ENCODE measurements around the gene CD3G.
"Not testable (repeated sequence)": the region's sequence is repeated elsewhere in the genome, so short reads cannot be mapped to it uniquely, and the experiment has no call there.

Gene CD3G

DNA sequence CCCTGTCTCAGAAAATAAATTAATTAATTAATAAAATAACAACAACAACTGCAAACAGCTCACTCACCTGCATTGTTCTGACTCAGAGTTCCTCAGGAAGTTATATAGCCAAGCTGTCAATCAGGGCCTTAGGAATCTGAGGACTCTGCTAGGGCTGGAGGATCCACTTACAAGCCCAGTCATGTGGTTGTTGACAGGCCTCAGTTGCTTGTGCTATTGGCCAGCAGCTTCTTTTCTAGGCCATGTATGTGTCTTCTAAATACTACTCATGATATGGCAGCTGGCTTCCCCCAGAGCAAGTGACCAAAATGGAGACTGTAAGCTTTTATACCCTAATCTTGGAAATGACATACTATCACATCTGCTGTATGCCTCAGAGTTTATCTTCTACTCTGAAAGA is 36.4 kb downstream of the CD3G start:
- DNase-seq (ENCODE audit: low spot score): no peak

- DNase-seq (ENCODE audit: low spot score): no peak
Observed at GRCh38 chr11:118382954-118383353, 38.8 kb downstream of the CD3G start.

DNA sequence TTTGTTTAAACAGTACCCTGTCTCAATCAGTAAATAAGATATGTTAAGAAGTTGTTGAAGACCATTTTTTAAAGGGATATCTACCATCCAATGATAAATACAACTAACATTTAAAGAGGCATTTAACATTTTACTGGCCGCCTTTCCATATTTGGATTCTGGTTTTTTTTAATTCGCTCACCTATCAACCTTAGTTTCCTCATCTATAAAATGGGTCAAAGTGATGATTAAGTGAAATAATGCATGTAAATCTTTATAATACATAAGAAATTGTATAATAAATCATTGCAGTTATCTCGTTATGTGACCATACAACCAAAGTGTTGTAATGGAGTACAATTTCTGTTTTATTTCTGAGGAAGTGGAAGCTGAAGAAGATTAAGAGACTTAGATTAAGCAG is 39.5 kb downstream of the CD3G start:
- no peak for DNase-seq (ENCODE audit: low spot score)

DNA sequence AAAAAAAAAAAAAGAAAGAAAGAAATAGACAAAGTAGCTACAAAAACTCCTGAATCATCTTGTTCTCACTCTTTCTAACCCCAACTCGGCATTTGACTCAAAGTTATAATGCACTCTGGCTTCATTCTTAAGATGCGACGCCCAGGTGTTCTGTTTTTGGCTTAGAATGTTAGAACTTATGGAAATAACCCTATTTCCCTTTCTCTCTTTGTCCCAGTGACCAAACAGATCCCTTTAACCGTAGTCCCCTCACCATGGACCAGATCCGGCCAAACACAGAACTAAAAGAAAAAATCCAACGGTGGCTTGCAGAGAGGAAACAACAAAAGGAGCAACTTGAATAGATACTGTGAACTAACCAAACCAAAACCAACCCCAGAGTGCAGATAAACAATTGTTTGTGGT is 52.0 kb downstream of the CD3G start:
- peak; percentile 10 for DNase-seq (ENCODE audit: low spot score)

DNA sequence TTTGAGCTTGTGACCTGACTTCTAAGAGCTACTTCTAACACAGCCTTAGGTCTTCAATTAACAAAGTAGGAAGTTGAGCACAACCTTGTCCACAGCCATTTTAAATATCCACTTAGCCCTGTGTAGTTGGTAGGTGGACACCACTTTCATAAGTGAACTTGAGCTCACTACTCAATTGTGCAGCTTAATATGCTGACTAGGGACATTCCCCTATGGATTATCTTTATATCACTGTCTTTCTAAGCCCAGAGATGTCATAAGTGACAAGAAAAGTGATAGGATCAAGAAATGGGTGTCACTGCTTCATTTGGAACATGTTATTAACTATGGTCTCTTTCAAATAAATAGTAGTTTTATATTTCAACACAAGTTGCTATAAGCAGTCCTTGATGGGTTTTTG is 53.3 kb downstream of the CD3G start:
- DNase-seq (ENCODE audit: low spot score): no peak

DNA sequence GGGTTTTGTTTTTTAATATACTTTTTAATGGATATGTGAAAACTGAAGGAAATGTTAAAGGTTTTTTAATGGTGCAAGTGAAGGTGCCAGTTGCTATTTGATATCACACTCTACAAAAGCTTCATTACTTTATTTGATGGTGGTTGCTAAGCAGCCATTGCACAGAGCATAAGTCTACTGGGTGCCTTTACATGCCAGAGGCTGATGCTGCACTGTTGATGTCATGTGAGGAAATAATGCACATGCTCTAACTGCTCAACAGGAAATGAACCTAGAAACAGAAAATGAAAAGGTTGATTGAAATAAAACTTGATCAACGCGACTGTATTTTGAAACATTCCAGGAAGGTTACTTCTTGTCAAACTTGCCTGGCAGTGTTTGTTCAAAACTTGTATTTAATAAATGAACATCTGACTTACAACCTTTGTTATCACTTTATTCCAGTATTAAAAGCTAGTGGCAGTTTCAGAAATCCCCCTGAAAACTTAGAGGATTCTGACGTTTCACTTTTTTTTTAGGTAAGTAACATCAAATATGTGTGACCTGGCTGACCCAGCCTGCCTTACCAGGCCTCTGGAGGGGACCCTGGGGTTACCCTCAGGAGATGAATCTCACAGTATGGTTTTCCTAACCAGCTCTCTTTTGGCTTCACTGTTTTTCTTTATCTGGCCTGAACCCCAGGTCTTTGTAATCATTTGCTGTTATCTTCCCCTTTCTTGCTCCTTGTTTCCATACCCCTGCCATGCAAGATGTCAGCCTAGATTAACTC is 54.8 kb downstream of the CD3G start:
- peak; percentile 80 for DNase-seq (ENCODE audit: low spot score)

DNA sequence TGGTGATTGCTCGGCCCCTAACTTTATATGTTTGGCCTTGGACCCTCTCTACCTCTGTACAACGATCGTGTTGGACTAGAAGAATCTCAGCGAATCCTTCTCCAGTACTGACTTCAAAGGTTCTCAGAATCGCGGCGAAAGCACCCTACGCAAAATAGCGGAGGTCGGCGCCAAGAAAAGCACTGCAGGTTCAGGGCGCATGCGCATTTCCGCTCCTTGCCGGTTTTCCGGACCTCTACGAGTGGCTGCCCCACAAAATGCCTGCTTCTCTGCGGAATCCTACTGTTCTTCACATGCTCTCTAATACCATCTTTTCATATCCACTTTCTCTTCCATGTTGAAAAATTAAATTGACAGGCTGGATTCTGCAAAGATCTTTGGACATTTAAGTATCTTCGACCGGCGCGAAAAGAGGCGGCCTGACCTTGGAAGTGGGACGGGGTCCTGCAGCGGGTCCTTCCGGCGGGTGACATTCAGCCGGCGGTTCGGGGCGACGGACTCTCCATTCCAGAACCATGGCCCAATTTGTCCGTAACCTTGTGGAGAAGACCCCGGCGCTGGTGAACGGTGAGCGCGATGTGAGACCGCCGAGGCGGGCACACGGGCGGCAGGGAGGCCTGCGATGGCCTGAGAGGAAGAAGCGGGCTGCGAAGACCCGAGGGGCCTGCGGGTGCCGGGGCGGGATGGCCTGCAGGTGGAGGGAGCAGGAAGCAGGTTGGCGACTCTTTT is 57.2 kb downstream of the CD3G start, which contains the start of gene ATP5MG:
ATP5MG (plus strand) TSS at position 456 of the 729 bp plus-strand sequence; CDS start at position 516, 60 bp downstream.
- peak; percentile 93 for DNase-seq (ENCODE audit: low spot score)

GRCh38 chr11:118401880-118402590 is 57.9 kb downstream of the CD3G start:
- DNase-seq (ENCODE audit: low spot score): no peak

DNA sequence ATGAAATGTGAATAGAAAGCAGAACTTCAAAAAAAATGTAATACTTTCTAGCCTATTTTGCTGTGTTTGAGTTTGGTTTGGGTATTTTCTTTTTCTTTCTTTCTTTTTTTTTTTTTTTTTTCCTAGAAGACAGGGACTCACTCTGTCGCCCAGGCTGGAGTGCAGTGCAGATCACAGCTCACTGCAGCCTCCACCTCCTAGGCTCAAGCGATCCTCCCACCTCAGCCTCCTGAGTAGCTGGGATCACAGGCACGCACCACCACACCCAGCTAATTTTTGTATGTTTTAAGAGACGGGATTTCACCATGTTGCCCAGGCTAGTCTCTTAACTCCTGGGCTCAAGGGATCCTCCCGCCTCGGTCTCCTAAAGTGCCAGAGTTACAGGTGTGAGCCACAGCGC is 58.5 kb downstream of the CD3G start:
- DNase-seq (ENCODE audit: low spot score): not testable (repeated sequence)

All from CD4-positive, alpha-beta T cell treated with Interleukin-15 for 4 hours (primary cell).